Keratinocyte (primary cell): Measurements from ENCODE around the gene TIAL1.
A peak's percentile ranks its signal among the peaks of the same experiment; 100 is the strongest.

Experiments
- EZH2 ChIP-seq: IDR thresholded peaks from one replicate; pipeline ENCODE4 v1.6.1; 2012; ENCODE audit warnings: inconsistent platforms, mild to moderate bottlenecking, low read length, moderate library complexity
- TF ChIP-seq, protein P1 (sequence below), 3 experiments: IDR thresholded peaks in 1 of 3; conservative IDR thresholded peaks in 1 of 3; optimal IDR thresholded peaks in 1 of 3; 2 replicates in 2 of 3; 3 replicates in 1 of 3; pipeline versions ENCODE3 to v1.5.1; 2011; ENCODE audit warnings: low read length in 3 of 3, mild to moderate bottlenecking in 3 of 3, moderate library complexity in 2 of 3, control low read depth in 1 of 3, inconsistent platforms in 1 of 3; ENCODE audit not compliant: insufficient read depth in 2 of 3; ENCODE audit errors: extremely low read depth in 1 of 3

DNA sequence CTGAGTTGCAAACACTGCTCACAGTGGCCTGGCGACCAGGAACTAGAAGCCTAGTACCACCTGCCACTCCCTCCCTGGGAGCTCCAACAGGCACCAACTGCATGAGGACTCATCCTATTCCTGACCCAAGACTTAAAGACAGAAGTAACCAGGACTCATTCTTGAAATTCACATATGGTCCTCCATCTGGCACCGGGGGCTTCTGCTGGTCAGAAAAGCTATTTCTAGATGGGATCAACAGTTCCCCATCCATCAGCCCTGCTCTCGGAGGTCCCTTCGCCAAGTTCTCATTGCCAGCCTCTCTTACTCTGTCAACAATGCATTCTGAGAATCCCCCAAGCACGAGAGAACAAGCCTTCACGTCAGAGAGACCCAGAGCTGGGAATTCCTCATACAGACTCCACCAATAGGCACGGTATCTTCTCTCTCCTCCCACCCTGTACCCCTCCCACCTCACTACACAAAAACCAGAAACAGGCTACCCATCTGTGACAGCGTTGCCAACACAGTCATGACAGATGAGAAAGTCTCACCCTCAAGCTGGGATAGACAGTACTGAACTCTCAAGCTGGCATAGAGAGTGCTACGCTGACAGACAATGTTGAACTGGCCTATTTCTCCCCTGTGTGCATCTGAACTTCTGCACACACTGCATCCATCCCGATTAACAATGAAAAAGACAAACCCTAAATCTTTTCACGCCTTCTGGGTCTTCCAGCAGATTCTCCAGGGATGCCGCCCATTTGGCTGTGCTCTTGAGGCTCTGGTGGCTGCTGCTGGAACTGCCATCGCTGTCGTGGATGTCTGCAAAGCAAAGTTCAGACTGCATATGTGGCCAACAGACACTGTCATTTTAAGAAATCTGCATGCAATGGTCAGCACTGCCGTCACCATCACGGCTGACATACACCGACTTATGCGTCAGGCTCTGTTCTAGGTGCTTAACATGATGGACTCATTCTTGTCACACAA is 69.9 kb downstream of the TIAL1 start:
- TF ChIP-seq, protein P1, sequence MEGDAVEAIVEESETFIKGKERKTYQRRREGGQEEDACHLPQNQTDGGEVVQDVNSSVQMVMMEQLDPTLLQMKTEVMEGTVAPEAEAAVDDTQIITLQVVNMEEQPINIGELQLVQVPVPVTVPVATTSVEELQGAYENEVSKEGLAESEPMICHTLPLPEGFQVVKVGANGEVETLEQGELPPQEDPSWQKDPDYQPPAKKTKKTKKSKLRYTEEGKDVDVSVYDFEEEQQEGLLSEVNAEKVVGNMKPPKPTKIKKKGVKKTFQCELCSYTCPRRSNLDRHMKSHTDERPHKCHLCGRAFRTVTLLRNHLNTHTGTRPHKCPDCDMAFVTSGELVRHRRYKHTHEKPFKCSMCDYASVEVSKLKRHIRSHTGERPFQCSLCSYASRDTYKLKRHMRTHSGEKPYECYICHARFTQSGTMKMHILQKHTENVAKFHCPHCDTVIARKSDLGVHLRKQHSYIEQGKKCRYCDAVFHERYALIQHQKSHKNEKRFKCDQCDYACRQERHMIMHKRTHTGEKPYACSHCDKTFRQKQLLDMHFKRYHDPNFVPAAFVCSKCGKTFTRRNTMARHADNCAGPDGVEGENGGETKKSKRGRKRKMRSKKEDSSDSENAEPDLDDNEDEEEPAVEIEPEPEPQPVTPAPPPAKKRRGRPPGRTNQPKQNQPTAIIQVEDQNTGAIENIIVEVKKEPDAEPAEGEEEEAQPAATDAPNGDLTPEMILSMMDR (optimal IDR thresholded peaks at IDR 0.05 in 1 of 3, IDR thresholded peaks at IDR 0.05 in 1 of 3, conservative IDR thresholded peaks at IDR 0.05 in 1 of 3; ENCODE audit: extremely low read depth in 1 of 3, insufficient read depth in 2 of 3, low read length in 3 of 3), result peak in 1 of 3 experiments; percentile 16
- TF ChIP-seq EZH2, result no peak
